HG02588 (cell line): ENCODE measurements around the gene CDK19.

ENCODE experiments used
- ATAC-seq: cut with Tn5 transposase; IDR thresholded peaks from one replicate; pipeline ENCODE4 v1.9.1; 2021; ENCODE audit warnings: mild to moderate bottlenecking, moderate library complexity; ENCODE audit not compliant: unreplicated experiment

CDK19 gene

GRCh38 chr6:110708295-110708950 lies 106.8 kb downstream of the CDK19 start:
- ATAC-seq: no peak

- ATAC-seq: no peak
Measured at GRCh38 chr6:110705543-110705942, 109.7 kb downstream of the CDK19 start.

- no peak for ATAC-seq
Measured at GRCh38 chr6:110703906-110704594, 111.2 kb downstream of the CDK19 start.

- no peak for ATAC-seq
Measured at GRCh38 chr6:110703010-110703905, 112.0 kb downstream of the CDK19 start.

GRCh38 chr6:110699780-110700179 lies 115.5 kb downstream of the CDK19 start:
- ATAC-seq: no peak

GRCh38 chr6:110693994-110694393 lies 121.3 kb downstream of the CDK19 start:
- no peak for ATAC-seq

- no peak for ATAC-seq
Measured at GRCh38 chr6:110693296-110693695, 122.0 kb downstream of the CDK19 start.

- ATAC-seq: no peak
Measured at GRCh38 chr6:110690916-110691315, 124.4 kb downstream of the CDK19 start.

- no peak for ATAC-seq
Measured at GRCh38 chr6:110690106-110690654, 125.1 kb downstream of the CDK19 start.

GRCh38 chr6:110689275-110689935 lies 125.9 kb downstream of the CDK19 start:
- no peak for ATAC-seq

- ATAC-seq: no peak
Measured at GRCh38 chr6:110688661-110689268, 126.5 kb downstream of the CDK19 start.

GRCh38 chr6:110687326-110687725 lies 127.9 kb downstream of the CDK19 start:
- no peak for ATAC-seq

GRCh38 chr6:110683241-110683640 lies 132.0 kb downstream of the CDK19 start:
- ATAC-seq: no peak

- peak; percentile 97 for ATAC-seq
Measured at GRCh38 chr6:110682460-110682853, 132.8 kb downstream of the CDK19 start.

GRCh38 chr6:110681543-110682459 lies 133.5 kb downstream of the CDK19 start:
- no peak for ATAC-seq

GRCh38 chr6:110676396-110676795 lies 138.9 kb downstream of the CDK19 start:
- no peak for ATAC-seq

- ATAC-seq: no peak
Measured at GRCh38 chr6:110674096-110674495, 141.2 kb downstream of the CDK19 start.

GRCh38 chr6:110672122-110672521 lies 143.1 kb downstream of the CDK19 start:
- ATAC-seq: no peak

GRCh38 chr6:110671447-110671846 lies 143.8 kb downstream of the CDK19 start:
- ATAC-seq: no peak
